SK-N-MC (cell line): Measurements from ENCODE around the gene IFNK.

Experiments used
- DNase-seq: peaks from one replicate; pipeline ENCODE4 v3.0.0-alpha.2; 2011; ENCODE audit warnings: low read depth, low spot score
- H3K27ac ChIP-seq: fragments of 200-600 bp; sonication (generic); 2 replicates; pipeline ENCODE4 v1.5.1; 2016; ENCODE audit warnings: mixed run types
- H3K36me3 ChIP-seq: fragments of 200-600 bp; sonication (generic); 2 replicates; pipeline ENCODE4 v1.6.1; 2017; ENCODE audit warnings: antibody characterized with exemption, low read length, mixed read lengths; ENCODE audit not compliant: insufficient read depth
- H3K4me3 ChIP-seq: fragments of 200-600 bp; sonication (generic); 2 replicates; pipeline ENCODE4 v1.5.1; 2016
- H3K9ac ChIP-seq: fragments of 200-600 bp; sonication (generic); 2 replicates; pipeline ENCODE4 v1.8.0; 2017; ENCODE audit warnings: mixed run types, mixed read lengths; ENCODE audit not compliant: insufficient read length
- H3K9me3 ChIP-seq: fragments of 200-600 bp; sonication (generic); 2 replicates; pipeline ENCODE4 v1.6.1; 2017; ENCODE audit warnings: low read depth, mild to moderate bottlenecking, antibody characterized with exemption, low read length, moderate library complexity, mixed read lengths
- EZH2 ChIP-seq: fragments of 200-600 bp; sonication (generic); IDR thresholded peaks from one replicate; pipeline ENCODE4 v1.6.1; 2017; ENCODE audit warnings: antibody characterized with exemption
- FOXP2 ChIP-seq: optimal IDR thresholded peaks from 2 replicates; pipeline ENCODE3; 2011; ENCODE audit warnings: mild to moderate bottlenecking, moderate library complexity; ENCODE audit not compliant: insufficient read depth; ENCODE audit errors: extremely low read length, control extremely low read depth
- POLR2AphosphoS5 ChIP-seq: IDR thresholded peaks from 2 replicates; pipeline ENCODE4 v1.6.1; 2012; ENCODE audit warnings: mild to moderate bottlenecking, low read depth, low read length, borderline replicate concordance

IFNK gene

GRCh38 chr9:27530915-27531755, 7.0 kb downstream of the IFNK start:
- no peak overlapping the region for H3K9ac ChIP-seq
- no peaks in the 10 kb centered on the region for H3K9me3 ChIP-seq
- no peaks in the 10 kb centered on the region for H3K36me3 ChIP-seq
- TF ChIP-seq FOXP2 (no peak), EZH2 (no peak), POLR2AphosphoS5 (no peak)
- no peak overlapping the region for H3K27ac ChIP-seq
- no peak for DNase-seq
- no peak overlapping the region for H3K4me3 ChIP-seq

- TF ChIP-seq POLR2AphosphoS5, result no peak
- TF ChIP-seq FOXP2, result no peak
- no peak for TF ChIP-seq EZH2
- Histone ChIP-seq H3K36me3 (no peaks in the 10 kb centered on the region), H3K9ac (no peak overlapping the region), H3K9me3 (no peaks in the 10 kb centered on the region), H3K27ac (no peak overlapping the region), H3K4me3 (no peak overlapping the region)
- DNase-seq, result no peak
These were observed 8.0 kb downstream of the IFNK start for GRCh38 chr9:27532046-27532445.

GRCh38 chr9:27533311-27533710, 9.2 kb downstream of the IFNK start:
- Histone ChIP-seq H3K9ac (no peak overlapping the region), H3K27ac (no peak overlapping the region), H3K4me3 (no peak overlapping the region), H3K9me3 (no peaks in the 10 kb centered on the region), H3K36me3 (no peaks in the 10 kb centered on the region)
- no peak for DNase-seq
- no peak for TF ChIP-seq EZH2
- TF ChIP-seq POLR2AphosphoS5, result no peak
- TF ChIP-seq FOXP2, result no peak

- Histone ChIP-seq H3K27ac (no peak overlapping the region), H3K9me3 (no peaks in the 10 kb centered on the region), H3K9ac (no peak overlapping the region), H3K36me3 (no peaks in the 10 kb centered on the region), H3K4me3 (no peak overlapping the region)
- no peak for DNase-seq
- TF ChIP-seq EZH2 (no peak), POLR2AphosphoS5 (no peak), FOXP2 (no peak)
These were observed 10.0 kb downstream of the IFNK start for GRCh38 chr9:27534131-27534530.

GRCh38 chr9:27534658-27535209, 10.6 kb downstream of the IFNK start:
- Histone ChIP-seq H3K36me3 (no peaks in the 10 kb centered on the region), H3K4me3 (no peak overlapping the region), H3K9ac (no peak overlapping the region), H3K9me3 (no peaks in the 10 kb centered on the region), H3K27ac (no peak overlapping the region)
- DNase-seq, result no peak
- TF ChIP-seq FOXP2 (no peak), POLR2AphosphoS5 (no peak), EZH2 (no peak)

GRCh38 chr9:27535701-27536118, 11.6 kb downstream of the IFNK start:
- Histone ChIP-seq H3K9ac (no peak overlapping the region), H3K27ac (no peak overlapping the region), H3K4me3 (no peak overlapping the region), H3K9me3 (no peaks in the 10 kb centered on the region), H3K36me3 (no peaks in the 10 kb centered on the region)
- no peak for TF ChIP-seq FOXP2
- no peak for TF ChIP-seq POLR2AphosphoS5
- no peak for TF ChIP-seq EZH2
- no peak for DNase-seq

GRCh38 chr9:27536168-27536567, 12.1 kb downstream of the IFNK start:
- Histone ChIP-seq H3K4me3 (no peak overlapping the region), H3K9me3 (no peaks in the 10 kb centered on the region), H3K9ac (no peak overlapping the region), H3K36me3 (no peaks in the 10 kb centered on the region), H3K27ac (no peak overlapping the region)
- no peak for DNase-seq
- TF ChIP-seq EZH2 (no peak), POLR2AphosphoS5 (no peak), FOXP2 (no peak)

- no peak for DNase-seq
- Histone ChIP-seq H3K36me3 (no peaks in the 10 kb centered on the region), H3K9ac (no peak overlapping the region), H3K4me3 (no peak overlapping the region), H3K9me3 (no peaks in the 10 kb centered on the region), H3K27ac (no peak overlapping the region)
- TF ChIP-seq POLR2AphosphoS5 (no peak), FOXP2 (no peak), EZH2 (no peak)
These were observed 12.9 kb downstream of the IFNK start for GRCh38 chr9:27537027-27537435.
